K562 (cell line): ENCODE results near the gene ZDHHC3. TPM values are rescaled to one million over a fixed set of nuclear protein-coding genes. Genes with fewer than 3 reads are reported as not detected.

Source experiments
- ATAC-seq: fragments of 200-7000 bp; cut with Tn5 transposase; 3 replicates; pipeline ENCODE4 v1.9.1; 2020; ENCODE audit warnings: moderate library complexity
- BruUV-seq: library from RNA; stranded (reverse); fragments of 400-500 nt; replicated peaks from 2 replicates; lab custom pipeline; 2021; lab: Mats Ljungman, UMichigan
- CTCF ChIA-PET: fragments of 300-600 bp; formaldehyde crosslinking; extraction: SDS; loops from one replicate; lab custom pipeline; 2021; ENCODE audit warnings: low intra/inter-chr PET ratio; lab: Yijun Ruan, JAX
- POLR2A ChIA-PET: fragments of 300-600, 350-650 bp; sonication (Branson Sonifier 250); formaldehyde crosslinking; extraction: SDS; loops from one replicate; lab custom pipeline; 2021; ENCODE audit warnings: antibody characterized with exemption, inconsistent platforms; lab: Yijun Ruan, JAX
- DNase-seq, 4 experiments: peaks; one replicate each; pipeline versions ENCODE4 v3.0.0 to v3.0.0-alpha.2; 2011 to 2018; ENCODE audit warnings: low spot score in 3 of 4, mixed read lengths in 3 of 4; ENCODE audit errors: extremely low read depth in 1 of 4
- FAIRE-seq: peaks from 2 replicates; lab custom pipeline; 2011; peaks lifted over from hg19 to GRCh38; lab: Jason Lieb, UNC
- H2AFZ ChIP-seq: 2 replicates; pipeline ENCODE4 v1.6.0; 2011; ENCODE audit warnings: low read depth, low read length, control low read depth, inconsistent platforms
- H3K27ac ChIP-seq: fragments of 200-600 bp; 3 replicates; pipeline ENCODE4 v1.8.0; 2011; ENCODE audit warnings: low read depth, mild to moderate bottlenecking, control low read depth, inconsistent platforms, low read length, moderate library complexity, mixed read lengths; ENCODE audit errors: extremely low read depth
- H3K27me3 ChIP-seq, 2 experiments: fragments of 300-600 bp in 1 of 2; 2 replicates in 1 of 2; 3 replicates in 1 of 2; pipeline versions ENCODE4 v1.6.0 to v1.8.0; 2011; ENCODE audit warnings: inconsistent platforms in 2 of 2, low read length in 2 of 2, mild to moderate bottlenecking in 1 of 2, mixed read lengths in 1 of 2, moderate library complexity in 1 of 2; ENCODE audit not compliant: control insufficient read depth in 2 of 2, insufficient read depth in 2 of 2
- H3K36me3 ChIP-seq: fragments of 300-600 bp; 3 replicates; pipeline ENCODE4 v1.8.0; 2011; ENCODE audit warnings: mild to moderate bottlenecking, low read length, inconsistent platforms; ENCODE audit not compliant: control insufficient read depth, insufficient read depth
- H3K4me1 ChIP-seq, 2 experiments: fragments of 200-600 bp in 1 of 2; replicated peaks in 1 of 2; 2 replicates in 1 of 2; 3 replicates in 1 of 2; pipeline versions ENCODE4 v1.5.1 to v1.8.0; 2011; ENCODE audit warnings: inconsistent platforms in 2 of 2, low read length in 2 of 2, mild to moderate bottlenecking in 1 of 2, mixed read lengths in 1 of 2, moderate library complexity in 1 of 2; ENCODE audit not compliant: control insufficient read depth in 2 of 2, insufficient read depth in 2 of 2
- H3K4me2 ChIP-seq: 2 replicates; pipeline ENCODE4 v1.6.1; 2011; ENCODE audit warnings: low read length, control low read depth, inconsistent platforms, mixed read lengths; ENCODE audit not compliant: insufficient read depth
- H3K4me3 ChIP-seq: fragments of 200-600 bp; sonication (generic), shearing (Covaris generic); 2 replicates; pipeline ENCODE4 v1.5.1; 2016; ENCODE audit warnings: control low read depth, inconsistent platforms
- H3K79me2 ChIP-seq: fragments of 200-600 bp; 3 replicates; pipeline ENCODE4 v1.8.0; 2011; ENCODE audit warnings: low read length, inconsistent platforms; ENCODE audit not compliant: control insufficient read depth, insufficient read depth
- H3K9ac ChIP-seq, 2 experiments: 2 replicates each; pipeline versions ENCODE4 v1.6.0 to v1.6.1; 2011; ENCODE audit warnings: low read depth in 2 of 2, low read length in 2 of 2, control low read depth in 1 of 2, inconsistent platforms in 1 of 2, mild to moderate bottlenecking in 1 of 2, mixed read lengths in 1 of 2; ENCODE audit not compliant: insufficient read depth in 1 of 2
- H3K9me1 ChIP-seq: one replicate; pipeline ENCODE4 v1.6.0; 2011; ENCODE audit warnings: inconsistent platforms, mild to moderate bottlenecking, low read length, moderate library complexity; ENCODE audit not compliant: control insufficient read depth, insufficient read depth
- H3K9me3 ChIP-seq: replicated peaks from 2 replicates; pipeline ENCODE4 v1.5.1; 2011; ENCODE audit warnings: low read depth, low read length, inconsistent platforms; ENCODE audit not compliant: control insufficient read depth, insufficient read depth
- H4K20me1 ChIP-seq: replicated peaks from 2 replicates; pipeline ENCODE4 v1.6.1; 2011; ENCODE audit warnings: low read length, inconsistent platforms, mixed read lengths; ENCODE audit not compliant: control insufficient read depth, insufficient read depth
- BCOR ChIP-seq: fragments of 450-650 bp; IDR thresholded peaks from 2 replicates; pipeline ENCODE4 v1.6.1; 2016
- CEBPB ChIP-seq: fragments of 450-650 bp; IDR thresholded peaks from 2 replicates; pipeline ENCODE4 v1.6.1; 2016; ENCODE audit warnings: missing genetic modification characterization, missing compliant biosample characterization
- COPS2 ChIP-seq: fragments of 450-650 bp; conservative IDR thresholded peaks from 2 replicates; pipeline ENCODE4 v1.6.1; 2016; ENCODE audit warnings: mild to moderate bottlenecking, moderate library complexity
- FOXK2 ChIP-seq, 2 experiments: fragments of 450-650 bp; IDR thresholded peaks in 1 of 2; conservative IDR thresholded peaks in 1 of 2; 2 replicates each; pipeline ENCODE4 v1.6.1; 2016; ENCODE audit warnings: low read depth in 2 of 2, mild to moderate bottlenecking in 1 of 2
- PML ChIP-seq: IDR thresholded peaks from 2 replicates; pipeline ENCODE4 v1.6.1; 2012; ENCODE audit warnings: low read length, inconsistent platforms
- STAT5A ChIP-seq: IDR thresholded peaks from 2 replicates; pipeline ENCODE4 v1.6.1; 2012; ENCODE audit warnings: low read length, inconsistent platforms, borderline replicate concordance
- ZNF586 ChIP-seq: fragments of 450-650 bp; formaldehyde crosslinking; conservative IDR thresholded peaks from 2 replicates; pipeline ENCODE4 v1.4.0; 2020; ENCODE audit warnings: mild to moderate bottlenecking, moderate library complexity
- WGBS: fragments of 100-300 bp; shearing (Covaris generic); methylation state at CpG from one replicate; pipeline ENCODE4 v1.1.6; 2016; ENCODE audit warnings: low coverage, mixed read lengths; ENCODE audit not compliant: insufficient coverage; ENCODE audit errors: missing lambda C conversion rate; 5-methylcytosine and 5-hydroxymethylcytosine counted together
- in situ Hi-C: fragments of 300-500 bp; cut with MboI; formaldehyde crosslinking; loops from 4 replicates; pipeline ENCODE4 v1.15.0; 2018; ENCODE audit warnings: inconsistent platforms, mixed read lengths
- intact Hi-C: fragments of 100-400 bp; cut with micrococcal nuclease; formaldehyde crosslinking; loops from 2 replicates; pipeline ENCODE4 v1.14.2; 2022
- polyA plus RNA-seq, 8 experiments: library from polyadenylated mRNA; depleted of rRNA in 4 of 8; stranded (reverse) in 5 of 8; unstranded in 3 of 8; fragments of >200 nt; fragmentation: Nextera tagmentation in 2 of 8; fragmentation: Illumina TruSeq in 1 of 8; extraction: Ambion mirVana in 2 of 8; extraction: Trizol in 1 of 8; gene quantifications; 2 replicates each; pipeline versions ENCODE4 v1.2.1 to v1.2.3, GENCODE V29; 2011 to 2014; ENCODE audit warnings: inconsistent platforms in 1 of 8, missing spikeins in 1 of 8
- total RNA-seq, 7 experiments: library from RNA; depleted of rRNA in 6 of 7; stranded (reverse); fragments of >200 nt in 6 of 7; fragmentation: Illumina TruSeq in 2 of 7; extraction: Trizol in 2 of 7; gene quantifications; 2 replicates each; pipeline versions ENCODE4 v1.2.1 to v1.2.3, GENCODE V29; 2011 to 2021; ENCODE audit warnings: low replicate concordance in 1 of 7

ZDHHC3 gene
- total and polyA plus RNA-seq, 9 of the 15 experiments (the other 6 are each of a cell fraction or from before 2014, with no cell fraction given): 10.3 to 120 (median 67.2) TPM

DNA sequence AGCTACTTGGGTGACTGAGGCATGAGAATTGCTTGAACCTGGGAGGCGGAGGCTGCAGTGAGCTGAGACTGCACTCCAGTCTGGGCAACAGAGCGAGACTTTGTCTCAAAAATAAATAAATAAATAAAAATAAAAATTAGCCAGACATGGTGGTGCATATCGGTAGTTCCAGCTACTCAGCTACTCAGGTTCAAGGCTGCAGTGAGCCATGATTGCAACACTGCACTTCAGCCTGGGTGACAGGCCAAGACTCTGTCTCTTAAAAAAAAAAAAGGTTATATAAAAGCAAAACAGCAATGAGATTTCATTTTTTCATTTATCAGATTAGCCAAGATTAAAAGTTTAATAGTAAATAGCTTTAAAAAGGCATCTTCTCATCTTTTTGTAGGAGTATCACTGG, 98.6 kb downstream of the ZDHHC3 start (continued):
- TF ChIP-seq ZNF586 (CRISPR knock-in tag) (no peak), PML (no peak)

DNA sequence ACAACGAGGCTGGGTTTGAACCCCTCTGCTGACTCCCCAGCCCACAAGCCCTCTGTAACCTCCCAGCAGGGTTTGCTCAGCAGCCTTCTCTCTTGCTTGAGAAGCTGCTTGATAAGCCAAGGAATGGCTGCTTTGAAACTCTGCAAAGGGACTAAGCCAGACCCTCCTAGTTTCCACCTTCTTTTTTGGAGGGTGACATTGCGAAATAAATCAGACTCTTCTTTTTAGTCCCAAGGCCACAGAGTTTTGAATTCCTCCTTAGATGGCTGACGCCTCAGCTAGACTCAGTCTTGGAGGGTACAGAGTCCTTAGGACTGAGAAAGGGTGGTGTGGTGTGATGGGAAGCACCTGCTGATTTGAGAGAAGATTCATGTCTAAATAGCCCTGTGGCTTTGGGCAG, 100.4 kb downstream of the ZDHHC3 start:
- no peaks in the 10 kb centered on the region for H3K9me1 ChIP-seq
- no peak overlapping the region for H2AFZ ChIP-seq
- H4K20me1 ChIP-seq: no peaks in the 10 kb centered on the region
- no peaks in the 10 kb centered on the region for H3K79me2 ChIP-seq
- in situ Hi-C loops (no loop called here), intact Hi-C loops (no loop called here)
- no peak overlapping the region for H3K4me2 ChIP-seq
- no peaks in the 10 kb centered on the region for H3K9me3 ChIP-seq
- ATAC-seq (peak; percentile 38), FAIRE-seq (no peak), DNase-seq (no peak)
- ChIA-PET CTCF (no interaction called here), POLR2A (no interaction called here)
- no peaks in the 10 kb centered on the region for H3K27me3 ChIP-seq
- no peaks in the 10 kb centered on the region for H3K36me3 ChIP-seq
- H3K4me3 ChIP-seq: no peak overlapping the region
- no peak for TF ChIP-seq BCOR
- TF ChIP-seq COPS2: no peak
- no peak for TF ChIP-seq STAT5A
- TF ChIP-seq FOXK2 (conservative IDR thresholded peaks at IDR 0.05 in 1 of 2, IDR thresholded peaks at IDR 0.05 in 1 of 2; ENCODE audit: low read depth in 2 of 2): no peak
- peak; percentile 45; the same call in 1 of the 2 replicates for TF ChIP-seq CEBPB
- H3K9ac ChIP-seq: no peak overlapping the region
- H3K27ac ChIP-seq: no peak overlapping the region
- WGBS: 4% methylated on average over 3 of the region's 3 CpGs
- BruUV-seq: no TSS peak
- no peaks in the 10 kb centered on the region for H3K4me1 ChIP-seq

Other genes starting within 250 kb of the ZDHHC3 start
Only the 7 nearest of the 8 such genes appear.
- gene KIAA1143, start 214.6 kb downstream of the ZDHHC3 start, total RNA-seq (2014; rRNA removed): 27.9 and 31.3 TPM in 2 replicates
- 72.0 and 97.2 TPM in 2 replicates for gene KIAA1143, start 214.6 kb downstream of the ZDHHC3 start, total RNA-seq (2014; rRNA removed; fragmentation: Illumina TruSeq; extraction: Trizol)
- gene KIAA1143, start 214.6 kb downstream of the ZDHHC3 start, total RNA-seq (2015; rRNA removed; fragmentation: Illumina TruSeq; extraction: Trizol): 43.7 and 47.0 TPM in 2 replicates
- gene KIAA1143, start 214.6 kb downstream of the ZDHHC3 start, total RNA-seq (2021): 42.8 and 47.1 TPM in 2 replicates
- 30.9 and 40.7 TPM in 2 replicates for gene KIAA1143, start 214.6 kb downstream of the ZDHHC3 start, polyA plus RNA-seq (2011; rRNA removed)
- 47.4 and 54.6 TPM in 2 replicates for gene KIAA1143, start 214.6 kb downstream of the ZDHHC3 start, polyA plus RNA-seq (2014; fragmentation: Illumina TruSeq; extraction: Trizol)
- gene KIAA1143, start 214.6 kb downstream of the ZDHHC3 start, polyA plus RNA-seq (2014; fragmentation: Nextera tagmentation; extraction: Ambion mirVana): 10 to 100 TPM; 33.5 to 42.2 TPM
- gene KIAA1143, start 214.6 kb downstream of the ZDHHC3 start, polyA plus RNA-seq (2014; rRNA removed): 24.0 and 25.6 TPM in 2 replicates
- gene KIF15, start 214.4 kb downstream of the ZDHHC3 start, total RNA-seq (2014; rRNA removed): 26.0 and 28.0 TPM in 2 replicates
- 43.7 and 52.3 TPM in 2 replicates for gene KIF15, start 214.4 kb downstream of the ZDHHC3 start, total RNA-seq (2014; rRNA removed; fragmentation: Illumina TruSeq; extraction: Trizol)
- 45.1 and 45.9 TPM in 2 replicates for gene KIF15, start 214.4 kb downstream of the ZDHHC3 start, total RNA-seq (2015; rRNA removed; fragmentation: Illumina TruSeq; extraction: Trizol)
- 24.5 and 25.8 TPM in 2 replicates for gene KIF15, start 214.4 kb downstream of the ZDHHC3 start, total RNA-seq (2021)
- gene KIF15, start 214.4 kb downstream of the ZDHHC3 start, polyA plus RNA-seq (2011; rRNA removed): 17.9 and 25.3 TPM in 2 replicates
- gene KIF15, start 214.4 kb downstream of the ZDHHC3 start, polyA plus RNA-seq (2014; fragmentation: Illumina TruSeq; extraction: Trizol): 33.8 and 43.3 TPM in 2 replicates
- 10 to 100 TPM in 1 of 2 experiments, 1 to 10 TPM in 1; 9.0 to 21.2 TPM for gene KIF15, start 214.4 kb downstream of the ZDHHC3 start, polyA plus RNA-seq (2014; fragmentation: Nextera tagmentation; extraction: Ambion mirVana)
- 21.2 and 27.9 TPM in 2 replicates for gene KIF15, start 214.4 kb downstream of the ZDHHC3 start, polyA plus RNA-seq (2014; rRNA removed)
- 0.65 and 0.86 TPM in 2 replicates for gene TMEM42, start 114.3 kb downstream of the ZDHHC3 start, total RNA-seq (2014; rRNA removed)
- 0.93 and 1.1 TPM in 2 replicates for gene TMEM42, start 114.3 kb downstream of the ZDHHC3 start, total RNA-seq (2014; rRNA removed; fragmentation: Illumina TruSeq; extraction: Trizol)
- gene TMEM42, start 114.3 kb downstream of the ZDHHC3 start, total RNA-seq (2015; rRNA removed; fragmentation: Illumina TruSeq; extraction: Trizol): 0.87 and 1.1 TPM in 2 replicates
- gene TMEM42, start 114.3 kb downstream of the ZDHHC3 start, total RNA-seq (2021): 1.6 TPM in 2 replicates
- gene TMEM42, start 114.3 kb downstream of the ZDHHC3 start, polyA plus RNA-seq (2011; rRNA removed): 1.6 and 2.2 TPM in 2 replicates
- gene TMEM42, start 114.3 kb downstream of the ZDHHC3 start, polyA plus RNA-seq (2014; fragmentation: Illumina TruSeq; extraction: Trizol): 0.86 and 0.89 TPM in 2 replicates
- under 1 TPM; 0.53 to 0.98 TPM for gene TMEM42, start 114.3 kb downstream of the ZDHHC3 start, polyA plus RNA-seq (2014; fragmentation: Nextera tagmentation; extraction: Ambion mirVana)
- 0.90 and 0.96 TPM in 2 replicates for gene TMEM42, start 114.3 kb downstream of the ZDHHC3 start, polyA plus RNA-seq (2014; rRNA removed)
- not detected in 2 replicates for gene TGM4, start 101.6 kb downstream of the ZDHHC3 start, total RNA-seq (2014; rRNA removed)
- gene TGM4, start 101.6 kb downstream of the ZDHHC3 start, total RNA-seq (2014; rRNA removed; fragmentation: Illumina TruSeq; extraction: Trizol): not detected in 2 replicates
- not detected in 2 replicates for gene TGM4, start 101.6 kb downstream of the ZDHHC3 start, total RNA-seq (2015; rRNA removed; fragmentation: Illumina TruSeq; extraction: Trizol)
- not detected in 2 replicates for gene TGM4, start 101.6 kb downstream of the ZDHHC3 start, total RNA-seq (2021)
- gene TGM4, start 101.6 kb downstream of the ZDHHC3 start, polyA plus RNA-seq (2011; rRNA removed): not detected in 2 replicates
- gene TGM4, start 101.6 kb downstream of the ZDHHC3 start, polyA plus RNA-seq (2014; fragmentation: Illumina TruSeq; extraction: Trizol): not detected in 2 replicates
- not detected for gene TGM4, start 101.6 kb downstream of the ZDHHC3 start, polyA plus RNA-seq (2014; fragmentation: Nextera tagmentation; extraction: Ambion mirVana)
- gene TGM4, start 101.6 kb downstream of the ZDHHC3 start, polyA plus RNA-seq (2014; rRNA removed): not detected in 2 replicates
- 112 and 119 TPM in 2 replicates for gene EXOSC7, start 70 bp upstream of the ZDHHC3 start, total RNA-seq (2014; rRNA removed)
- 119 TPM in 2 replicates for gene EXOSC7, start 70 bp upstream of the ZDHHC3 start, total RNA-seq (2014; rRNA removed; fragmentation: Illumina TruSeq; extraction: Trizol)
- 105 and 107 TPM in 2 replicates for gene EXOSC7, start 70 bp upstream of the ZDHHC3 start, total RNA-seq (2015; rRNA removed; fragmentation: Illumina TruSeq; extraction: Trizol)
- gene EXOSC7, start 70 bp upstream of the ZDHHC3 start, total RNA-seq (2021): 87.4 and 98.3 TPM in 2 replicates
- gene EXOSC7, start 70 bp upstream of the ZDHHC3 start, polyA plus RNA-seq (2011; rRNA removed): 132 and 154 TPM in 2 replicates
- 88.5 and 99.2 TPM in 2 replicates for gene EXOSC7, start 70 bp upstream of the ZDHHC3 start, polyA plus RNA-seq (2014; fragmentation: Illumina TruSeq; extraction: Trizol)
- gene EXOSC7, start 70 bp upstream of the ZDHHC3 start, polyA plus RNA-seq (2014; fragmentation: Nextera tagmentation; extraction: Ambion mirVana): 100 to 1,000 TPM; 236 to 237 TPM
- gene EXOSC7, start 70 bp upstream of the ZDHHC3 start, polyA plus RNA-seq (2014; rRNA removed): 110 and 134 TPM in 2 replicates
- gene CLEC3B, start 50.1 kb upstream of the ZDHHC3 start, total RNA-seq (2014; rRNA removed): 0.33 TPM in 1 of 2 replicates, not detected in the other
- not detected in 2 replicates for gene CLEC3B, start 50.1 kb upstream of the ZDHHC3 start, total RNA-seq (2014; rRNA removed; fragmentation: Illumina TruSeq; extraction: Trizol)
- not detected in 2 replicates for gene CLEC3B, start 50.1 kb upstream of the ZDHHC3 start, total RNA-seq (2015; rRNA removed; fragmentation: Illumina TruSeq; extraction: Trizol)
- gene CLEC3B, start 50.1 kb upstream of the ZDHHC3 start, total RNA-seq (2021): not detected in 2 replicates
- 0.19 TPM in 1 of 2 replicates, not detected in the other for gene CLEC3B, start 50.1 kb upstream of the ZDHHC3 start, polyA plus RNA-seq (2011; rRNA removed)
- not detected in 2 replicates for gene CLEC3B, start 50.1 kb upstream of the ZDHHC3 start, polyA plus RNA-seq (2014; fragmentation: Illumina TruSeq; extraction: Trizol)
- not detected for gene CLEC3B, start 50.1 kb upstream of the ZDHHC3 start, polyA plus RNA-seq (2014; fragmentation: Nextera tagmentation; extraction: Ambion mirVana)
- not detected in 2 replicates for gene CLEC3B, start 50.1 kb upstream of the ZDHHC3 start, polyA plus RNA-seq (2014; rRNA removed)
- 5.2 and 6.4 TPM in 2 replicates for gene CDCP1, start 170.2 kb upstream of the ZDHHC3 start, total RNA-seq (2014; rRNA removed)
- 5.5 and 6.5 TPM in 2 replicates for gene CDCP1, start 170.2 kb upstream of the ZDHHC3 start, total RNA-seq (2014; rRNA removed; fragmentation: Illumina TruSeq; extraction: Trizol)
- 5.0 and 5.1 TPM in 2 replicates for gene CDCP1, start 170.2 kb upstream of the ZDHHC3 start, total RNA-seq (2015; rRNA removed; fragmentation: Illumina TruSeq; extraction: Trizol)
- gene CDCP1, start 170.2 kb upstream of the ZDHHC3 start, total RNA-seq (2021): 13.9 and 16.4 TPM in 2 replicates
- gene CDCP1, start 170.2 kb upstream of the ZDHHC3 start, polyA plus RNA-seq (2011; rRNA removed): 13.9 and 14.5 TPM in 2 replicates
- 9.8 and 11.2 TPM in 2 replicates for gene CDCP1, start 170.2 kb upstream of the ZDHHC3 start, polyA plus RNA-seq (2014; fragmentation: Illumina TruSeq; extraction: Trizol)
- gene CDCP1, start 170.2 kb upstream of the ZDHHC3 start, polyA plus RNA-seq (2014; fragmentation: Nextera tagmentation; extraction: Ambion mirVana): 1 to 10 TPM; 3.9 to 4.8 TPM
- 5.1 and 6.0 TPM in 2 replicates for gene CDCP1, start 170.2 kb upstream of the ZDHHC3 start, polyA plus RNA-seq (2014; rRNA removed)